ENCODE results near the gene PDCD10. TPM values are rescaled to one million over a fixed set of nuclear protein-coding genes. Genes with fewer than 3 reads are reported as not detected.

PDCD10 gene
- total RNA-seq, 1 experiment from 2014 or later: 84.6 TPM

DNA sequence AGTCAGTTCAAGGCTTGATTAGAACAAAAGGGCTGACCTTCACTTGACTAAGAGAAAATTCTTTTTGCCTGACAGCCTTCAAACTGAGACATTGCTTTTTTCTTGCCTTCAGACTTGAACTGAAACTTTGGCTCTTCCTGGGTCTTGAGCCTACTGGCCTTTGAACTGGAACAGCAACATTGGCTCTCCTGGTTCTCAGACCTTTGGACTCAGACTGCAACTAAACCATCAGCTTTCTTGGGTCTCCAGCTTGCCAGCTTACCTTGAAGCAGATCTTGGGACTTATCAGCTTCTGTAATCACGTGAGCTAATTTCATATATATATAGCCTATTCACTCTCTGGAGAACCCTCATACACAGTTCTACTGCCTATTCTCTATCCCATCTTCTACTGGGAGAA is 61.5 kb downstream of the PDCD10 start:
- Histone ChIP-seq H3K27me3 (ENCODE audit: insufficient read depth, low read depth) (no peaks in the 10 kb centered on the region), H3K36me3 (ENCODE audit: low read depth) (peaks cover 9% of the 10 kb centered on the region), H3K4me2 (no peak overlapping the region), H3K4me1 (replicated peaks; ENCODE audit: insufficient read depth) (no peaks in the 10 kb centered on the region), H3K4me3 (no peak overlapping the region), H4K20me1 (ENCODE audit: insufficient read depth) (no peaks in the 10 kb centered on the region; the same call in 1 of the 2 replicates), H3K9me3 (ENCODE audit: insufficient read depth, low read depth) (peaks cover 6% of the 10 kb centered on the region; the same call in 1 of the 2 replicates), H3K27ac (no peak overlapping the region), H3K9me2 (ENCODE audit: insufficient read depth) (no peaks in the 10 kb centered on the region), H3F3A (ENCODE audit: insufficient read depth, low read depth) (no peaks in the 10 kb centered on the region), H2AFZ (no peak overlapping the region), H3K79me2 (ENCODE audit: low read depth) (no peaks in the 10 kb centered on the region)
- intact Hi-C loops (cut with micrococcal nuclease; ENCODE audit: unreplicated experiment): no loop called here
- TF ChIP-seq, protein P1, sequence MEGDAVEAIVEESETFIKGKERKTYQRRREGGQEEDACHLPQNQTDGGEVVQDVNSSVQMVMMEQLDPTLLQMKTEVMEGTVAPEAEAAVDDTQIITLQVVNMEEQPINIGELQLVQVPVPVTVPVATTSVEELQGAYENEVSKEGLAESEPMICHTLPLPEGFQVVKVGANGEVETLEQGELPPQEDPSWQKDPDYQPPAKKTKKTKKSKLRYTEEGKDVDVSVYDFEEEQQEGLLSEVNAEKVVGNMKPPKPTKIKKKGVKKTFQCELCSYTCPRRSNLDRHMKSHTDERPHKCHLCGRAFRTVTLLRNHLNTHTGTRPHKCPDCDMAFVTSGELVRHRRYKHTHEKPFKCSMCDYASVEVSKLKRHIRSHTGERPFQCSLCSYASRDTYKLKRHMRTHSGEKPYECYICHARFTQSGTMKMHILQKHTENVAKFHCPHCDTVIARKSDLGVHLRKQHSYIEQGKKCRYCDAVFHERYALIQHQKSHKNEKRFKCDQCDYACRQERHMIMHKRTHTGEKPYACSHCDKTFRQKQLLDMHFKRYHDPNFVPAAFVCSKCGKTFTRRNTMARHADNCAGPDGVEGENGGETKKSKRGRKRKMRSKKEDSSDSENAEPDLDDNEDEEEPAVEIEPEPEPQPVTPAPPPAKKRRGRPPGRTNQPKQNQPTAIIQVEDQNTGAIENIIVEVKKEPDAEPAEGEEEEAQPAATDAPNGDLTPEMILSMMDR (conservative IDR thresholded peaks at IDR 0.05): no peak
- TF ChIP-seq EZH2 (IDR thresholded peaks at IDR 0.05; ENCODE audit: low read depth): no peak
- no TSS peak for BruUV-seq (replicated peaks)
- CTCF ChIA-PET: no interaction called here
- no peak for DNase-seq
- POLR2A ChIA-PET (ENCODE audit: unreplicated experiment): no interaction called here

DNA sequence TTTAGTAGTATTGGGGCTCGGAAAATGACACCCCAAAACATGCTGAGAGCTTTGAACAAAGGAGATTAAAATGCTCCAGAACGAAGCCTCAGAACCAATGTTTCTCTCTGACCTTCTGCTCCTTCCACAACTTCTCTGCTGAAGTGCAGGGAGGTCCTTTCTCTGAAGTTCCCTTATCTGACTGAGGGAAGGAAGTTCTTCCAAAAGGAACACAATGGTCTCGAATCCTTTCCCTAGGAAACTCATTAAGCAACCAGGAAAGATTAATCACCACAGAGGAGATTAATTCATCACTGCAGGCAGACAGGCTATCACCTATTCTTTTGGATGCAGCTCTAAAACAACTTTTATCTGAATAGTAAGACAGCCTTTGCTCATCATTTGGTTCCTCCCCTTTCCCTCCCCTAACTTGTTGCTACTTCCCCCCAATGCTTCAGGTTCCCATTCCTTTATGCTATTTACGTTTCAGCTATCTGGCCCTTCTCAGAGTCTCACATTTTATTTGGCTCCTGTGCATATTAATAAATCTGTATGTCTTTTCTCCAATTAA is 62.7 kb downstream of the PDCD10 start:
- H2AFZ ChIP-seq: no peak overlapping the region
- no TSS peak for BruUV-seq (replicated peaks)
- no peak overlapping the region for H3K4me3 ChIP-seq
- H3F3A ChIP-seq (ENCODE audit: insufficient read depth, low read depth): no peaks in the 10 kb centered on the region
- DNase-seq: no peak
- CTCF ChIA-PET: no interaction called here
- no peaks in the 10 kb centered on the region for H3K79me2 ChIP-seq (ENCODE audit: low read depth)
- no peaks in the 10 kb centered on the region for H3K4me1 ChIP-seq (replicated peaks; ENCODE audit: insufficient read depth)
- intact Hi-C loops (cut with micrococcal nuclease; ENCODE audit: unreplicated experiment): no loop called here
- POLR2A ChIA-PET (ENCODE audit: unreplicated experiment): no interaction called here
- H3K27me3 ChIP-seq (ENCODE audit: insufficient read depth, low read depth): no peaks in the 10 kb centered on the region
- H3K36me3 ChIP-seq (ENCODE audit: low read depth): peaks cover 8% of the 10 kb centered on the region
- TF ChIP-seq, protein P1 (conservative IDR thresholded peaks at IDR 0.05): no peak
- TF ChIP-seq EZH2 (IDR thresholded peaks at IDR 0.05; ENCODE audit: low read depth): no peak
- H3K9me2 ChIP-seq (ENCODE audit: insufficient read depth): no peaks in the 10 kb centered on the region
- peaks cover 5% of the 10 kb centered on the region; the same call in 1 of the 2 replicates for H3K9me3 ChIP-seq (ENCODE audit: insufficient read depth, low read depth)
- no peaks in the 10 kb centered on the region; the same call in 1 of the 2 replicates for H4K20me1 ChIP-seq (ENCODE audit: insufficient read depth)
- no peak overlapping the region for H3K27ac ChIP-seq
- H3K4me2 ChIP-seq: no peak overlapping the region

DNA sequence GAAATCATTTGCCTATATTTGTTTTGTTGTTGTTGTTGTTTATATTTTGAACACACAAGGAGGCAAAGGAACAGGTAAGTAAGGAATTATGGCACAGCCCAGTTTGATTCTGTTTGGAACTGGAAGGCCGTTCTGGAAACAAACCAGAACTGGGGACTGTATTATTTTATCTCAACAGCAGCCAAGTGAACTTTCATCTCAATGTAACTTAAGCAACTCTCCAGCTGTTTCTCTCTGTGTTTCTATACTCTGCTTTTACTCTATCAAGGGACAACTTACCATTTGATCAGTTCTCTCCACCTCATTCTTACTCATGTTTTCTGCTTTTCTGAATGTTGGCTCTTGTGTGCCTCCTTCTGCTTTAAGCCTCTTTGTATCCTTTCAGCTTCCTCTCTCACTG is 65.0 kb downstream of the PDCD10 start:
- H3F3A ChIP-seq (ENCODE audit: insufficient read depth, low read depth): no peaks in the 10 kb centered on the region
- H3K9me3 ChIP-seq (ENCODE audit: insufficient read depth, low read depth): no peaks in the 10 kb centered on the region; the same call in 1 of the 2 replicates
- no peak overlapping the region for H3K27ac ChIP-seq
- no peaks in the 10 kb centered on the region; the same call in 1 of the 2 replicates for H4K20me1 ChIP-seq (ENCODE audit: insufficient read depth)
- ChIA-PET POLR2A (ENCODE audit: unreplicated experiment) (no interaction called here), CTCF (no interaction called here)
- H3K79me2 ChIP-seq (ENCODE audit: low read depth): no peaks in the 10 kb centered on the region
- no peak overlapping the region for H3K4me2 ChIP-seq
- no peaks in the 10 kb centered on the region for H3K9me2 ChIP-seq (ENCODE audit: insufficient read depth)
- no TSS peak for BruUV-seq (replicated peaks)
- peak in 1 of 2 experiments; percentile 5 for DNase-seq
- H3K4me3 ChIP-seq: no peak overlapping the region
- H3K4me1 ChIP-seq (replicated peaks; ENCODE audit: insufficient read depth): no peaks in the 10 kb centered on the region
- H3K27me3 ChIP-seq (ENCODE audit: insufficient read depth, low read depth): no peaks in the 10 kb centered on the region
- TF ChIP-seq, protein P1 (conservative IDR thresholded peaks at IDR 0.05): no peak
- no peak for TF ChIP-seq EZH2 (IDR thresholded peaks at IDR 0.05; ENCODE audit: low read depth)
- no peaks in the 10 kb centered on the region for H3K36me3 ChIP-seq (ENCODE audit: low read depth)
- intact Hi-C loops (cut with micrococcal nuclease; ENCODE audit: unreplicated experiment): no loop called here
- no peak overlapping the region for H2AFZ ChIP-seq
